Mucosa of descending colon (tissue), 3 donors: ENCODE results near the gene CFAP74. TPM values are rescaled to one million over a fixed set of nuclear protein-coding genes. Genes with fewer than 3 reads are reported as not detected.

Experiments used
- ATAC-seq: fragments of 200-7000 bp; cut with Tn5 transposase; one replicate; pipeline ENCODE4 v1.9.1; 2020; ENCODE audit warnings: mild to moderate bottlenecking, moderate library complexity
- DNase-seq, 3 donors: peaks; one replicate each; pipeline ENCODE4 v3.0.0-alpha.2; 2020
- H3K36me3 ChIP-seq: fragments of 200-600 bp; one replicate; pipeline ENCODE4 v1.8.0; 2021; ENCODE audit warnings: low read depth, mild to moderate bottlenecking
- H3K4me1 ChIP-seq: fragments of 200-600 bp; one replicate; pipeline ENCODE4 v1.8.0; 2021; ENCODE audit warnings: low read depth, mild to moderate bottlenecking
- H3K4me3 ChIP-seq: fragments of 200-600 bp; one replicate; pipeline ENCODE4 v1.8.0; 2021; ENCODE audit warnings: mild to moderate bottlenecking
- H3K9me3 ChIP-seq: fragments of 200-600 bp; one replicate; pipeline ENCODE4 v1.8.0; 2021; ENCODE audit warnings: mild to moderate bottlenecking
- CTCF ChIP-seq: fragments of 200-600 bp; IDR thresholded peaks from one replicate; pipeline ENCODE4 v1.8.0; 2022; ENCODE audit warnings: antibody characterized with exemption, mild to moderate bottlenecking
- intact Hi-C, 2 donors: fragments of 100-400 bp; cut with DNase I in 1 of 2; cut with micrococcal nuclease in 1 of 2; formaldehyde crosslinking; loops; one replicate each; pipeline versions ENCODE4 v1.11.0 to v1.11.1; 2022; cut with DNase I, micrococcal nuclease
- total RNA-seq, 3 donors: library from RNA; stranded (reverse); fragmentation: NEBNext Ultra II Directional in 2 of 3; extraction: Animal tissue kit (Norgen Biotek cat#: 25700) in 2 of 3; gene quantifications; one replicate each; pipeline versions ENCODE4 v1.2.1 to v1.2.4, GENCODE V29; 2021 to 2023
- donor health status: DM: no; HTN: no; CAD: no; lungs with moderate emphysema.
- donor health status: DM: no; HTN: no; CAD: no.
- donor health status: DM: no; HTN: yes; CAD: no.

Gene CFAP74
- total RNA-seq, 3 donors from 2014 or later = 0.06 to 0.13 TPM; not detected in 1

GRCh38 chr1:1928231-1929101 is 75.1 kb downstream of the CFAP74 start:
- H3K9me3 ChIP-seq = no peaks in the 10 kb centered on the region
- no peak overlapping the region for H3K4me3 ChIP-seq
- intact Hi-C loops = no loop called here
- DNase-seq = peak in 2 of 3 donors; percentile 22 to 42
- ATAC-seq = no peak
- H3K36me3 ChIP-seq = no peaks in the 10 kb centered on the region
- no peak for TF ChIP-seq CTCF
- H3K4me1 ChIP-seq = peaks cover 3% of the 10 kb centered on the region

- H3K4me1 ChIP-seq = peaks cover 9% of the 10 kb centered on the region
- no peaks in the 10 kb centered on the region for H3K36me3 ChIP-seq
- intact Hi-C loops = no loop called here
- ATAC-seq (no peak), DNase-seq (peak in 2 of 3 donors; percentile 20 to 35)
- no peak overlapping the region for H3K4me3 ChIP-seq
- no peaks in the 10 kb centered on the region for H3K9me3 ChIP-seq
- no peak for TF ChIP-seq CTCF
Observed at GRCh38 chr1:1927751-1928150, 75.8 kb downstream of the CFAP74 start.

- peak in 2 of 3 donors; percentile 32 to 41 for DNase-seq
- H3K4me3 ChIP-seq = no peak overlapping the region
- TF ChIP-seq CTCF = no peak
- no peaks in the 10 kb centered on the region for H3K9me3 ChIP-seq
- H3K36me3 ChIP-seq = no peaks in the 10 kb centered on the region
- H3K4me1 ChIP-seq = peaks cover 14% of the 10 kb centered on the region
- ATAC-seq = no peak
- intact Hi-C loops = no loop called here
Observed at GRCh38 chr1:1926886-1927660, 76.5 kb downstream of the CFAP74 start.

- ATAC-seq = no peak
- Histone ChIP-seq H3K9me3 (no peaks in the 10 kb centered on the region), H3K36me3 (no peaks in the 10 kb centered on the region), H3K4me3 (no peak overlapping the region), H3K4me1 (peaks cover 14% of the 10 kb centered on the region)
- intact Hi-C loops = no loop called here
- TF ChIP-seq CTCF = no peak
- peak in 2 of 3 donors; percentile 25 to 41 for DNase-seq
Observed at GRCh38 chr1:1926346-1926811, 77.2 kb downstream of the CFAP74 start.

- intact Hi-C loops = no loop called here
- H3K4me1 ChIP-seq = peaks cover 14% of the 10 kb centered on the region
- H3K36me3 ChIP-seq = no peaks in the 10 kb centered on the region
- TF ChIP-seq CTCF = no peak
- peak in 1 of 3 donors; percentile 29 for DNase-seq
- no peaks in the 10 kb centered on the region for H3K9me3 ChIP-seq
- no peak for ATAC-seq
- H3K4me3 ChIP-seq = no peak overlapping the region
Observed at GRCh38 chr1:1925437-1926345, 77.9 kb downstream of the CFAP74 start.
